Nephron (organoid): ENCODE data around the gene PRPF40B.
A peak's percentile ranks its signal among the peaks of the same experiment; 100 is the strongest.

Experiments
- H3K27ac Mint-ChIP-seq, 3 experiments: 2 replicates each; pipeline ENCODE4 v1.8.0; 2020; ENCODE audit warnings: mixed read lengths in 3 of 3, mild to moderate bottlenecking in 2 of 3, moderate library complexity in 1 of 3
- H3K27me3 Mint-ChIP-seq: 2 replicates; pipeline ENCODE4 v1.8.0; 2021; ENCODE audit warnings: low read depth, mild to moderate bottlenecking, moderate library complexity, mixed read lengths
- H3K36me3 Mint-ChIP-seq: 2 replicates; pipeline ENCODE4 v1.8.0; 2020; ENCODE audit warnings: low read depth, mixed read lengths
- H3K4me1 Mint-ChIP-seq: 2 replicates; pipeline ENCODE4 v1.8.0; 2020; ENCODE audit warnings: mixed read lengths
- H3K4me3 Mint-ChIP-seq, 3 experiments: 2 replicates each; pipeline ENCODE4 v1.8.0; 2020; ENCODE audit warnings: mild to moderate bottlenecking in 3 of 3, mixed read lengths in 3 of 3, moderate library complexity in 2 of 3
- H3K9me3 Mint-ChIP-seq: 2 replicates; pipeline ENCODE4 v1.8.0; 2020; ENCODE audit warnings: mixed read lengths
- TF ChIP-seq, protein P1 (sequence below), 3 experiments: fragments of 200-600 bp; sonication (generic); IDR thresholded peaks; one replicate each; pipeline ENCODE4 v1.5.0; 2021; ENCODE audit warnings: antibody characterized with exemption in 3 of 3; ENCODE audit not compliant: unreplicated experiment in 3 of 3

PRPF40B gene

DNA sequence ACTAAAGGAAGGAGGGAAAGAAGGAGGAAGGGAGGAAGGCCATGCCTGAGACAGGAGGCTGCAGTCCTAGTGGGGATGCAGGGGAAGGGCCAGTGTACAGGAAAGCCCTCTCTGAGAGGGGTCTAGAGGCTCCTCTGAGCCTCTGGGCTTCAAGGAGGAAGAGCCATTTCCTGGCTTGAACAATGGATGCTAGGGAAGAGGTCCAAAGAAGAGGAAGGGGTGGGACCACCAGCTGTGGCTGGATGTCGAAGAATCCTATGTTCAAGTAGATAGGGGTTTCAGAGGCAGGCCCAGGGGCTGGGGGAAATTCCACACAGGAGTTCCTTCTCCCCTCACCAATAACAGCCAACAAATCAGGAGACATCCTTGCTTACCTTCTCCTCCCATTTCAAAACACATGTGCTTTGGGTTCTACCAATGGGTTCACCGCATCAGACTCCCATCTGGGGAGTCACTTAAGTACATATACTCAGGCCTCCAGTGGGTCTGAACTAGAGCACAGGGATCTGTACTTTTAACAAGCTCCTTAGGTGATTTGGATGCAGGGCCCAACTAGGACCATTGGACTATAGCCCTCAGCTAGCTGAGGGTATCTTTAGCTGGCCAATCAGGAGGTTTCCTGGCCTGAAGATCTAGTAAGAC is 32.4 kb downstream of the PRPF40B start:
- H3K4me3 Mint-ChIP-seq = no peak overlapping the region
- no peaks in the 10 kb centered on the region for H3K27me3 Mint-ChIP-seq
- H3K4me1 Mint-ChIP-seq = peaks cover 4% of the 10 kb centered on the region
- H3K36me3 Mint-ChIP-seq = peaks cover 75% of the 10 kb centered on the region
- no peaks in the 10 kb centered on the region for H3K9me3 Mint-ChIP-seq
- TF ChIP-seq, protein P1, sequence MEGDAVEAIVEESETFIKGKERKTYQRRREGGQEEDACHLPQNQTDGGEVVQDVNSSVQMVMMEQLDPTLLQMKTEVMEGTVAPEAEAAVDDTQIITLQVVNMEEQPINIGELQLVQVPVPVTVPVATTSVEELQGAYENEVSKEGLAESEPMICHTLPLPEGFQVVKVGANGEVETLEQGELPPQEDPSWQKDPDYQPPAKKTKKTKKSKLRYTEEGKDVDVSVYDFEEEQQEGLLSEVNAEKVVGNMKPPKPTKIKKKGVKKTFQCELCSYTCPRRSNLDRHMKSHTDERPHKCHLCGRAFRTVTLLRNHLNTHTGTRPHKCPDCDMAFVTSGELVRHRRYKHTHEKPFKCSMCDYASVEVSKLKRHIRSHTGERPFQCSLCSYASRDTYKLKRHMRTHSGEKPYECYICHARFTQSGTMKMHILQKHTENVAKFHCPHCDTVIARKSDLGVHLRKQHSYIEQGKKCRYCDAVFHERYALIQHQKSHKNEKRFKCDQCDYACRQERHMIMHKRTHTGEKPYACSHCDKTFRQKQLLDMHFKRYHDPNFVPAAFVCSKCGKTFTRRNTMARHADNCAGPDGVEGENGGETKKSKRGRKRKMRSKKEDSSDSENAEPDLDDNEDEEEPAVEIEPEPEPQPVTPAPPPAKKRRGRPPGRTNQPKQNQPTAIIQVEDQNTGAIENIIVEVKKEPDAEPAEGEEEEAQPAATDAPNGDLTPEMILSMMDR (IDR thresholded peaks at IDR 0.05; ENCODE audit: unreplicated experiment in 3 of 3) = no peak
- H3K27ac Mint-ChIP-seq = peak overlapping the region in 2 of 3 experiments; percentile 14 to 60

DNA sequence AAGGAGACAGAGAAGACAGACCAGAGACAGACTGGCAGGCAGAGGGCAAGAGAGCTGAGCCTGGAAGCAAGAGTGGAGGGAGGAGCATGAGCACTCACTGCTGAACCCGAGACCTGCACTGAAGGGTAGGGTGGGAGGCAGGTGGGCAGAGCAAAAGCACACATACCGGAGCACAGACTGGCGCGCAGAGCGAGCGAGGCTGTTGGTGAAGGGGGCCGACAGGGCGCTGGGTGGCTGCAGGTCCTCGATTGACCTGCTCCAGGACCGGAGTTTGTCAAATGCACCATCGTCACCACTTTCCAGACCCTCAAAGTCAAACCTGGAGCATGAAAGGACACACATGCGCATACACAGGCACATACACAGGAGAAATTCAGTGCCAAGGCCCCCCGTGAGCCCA is 34.9 kb downstream of the PRPF40B start:
- TF ChIP-seq, protein P1 (IDR thresholded peaks at IDR 0.05; ENCODE audit: unreplicated experiment in 3 of 3) = no peak
- Mint-ChIP-seq H3K4me1 (peaks cover 19% of the 10 kb centered on the region), H3K27me3 (no peaks in the 10 kb centered on the region), H3K36me3 (peaks cover 72% of the 10 kb centered on the region), H3K9me3 (no peaks in the 10 kb centered on the region), H3K27ac (peak overlapping the region in 2 of 3 experiments; percentile 5 to 15), H3K4me3 (no peak overlapping the region)

DNA sequence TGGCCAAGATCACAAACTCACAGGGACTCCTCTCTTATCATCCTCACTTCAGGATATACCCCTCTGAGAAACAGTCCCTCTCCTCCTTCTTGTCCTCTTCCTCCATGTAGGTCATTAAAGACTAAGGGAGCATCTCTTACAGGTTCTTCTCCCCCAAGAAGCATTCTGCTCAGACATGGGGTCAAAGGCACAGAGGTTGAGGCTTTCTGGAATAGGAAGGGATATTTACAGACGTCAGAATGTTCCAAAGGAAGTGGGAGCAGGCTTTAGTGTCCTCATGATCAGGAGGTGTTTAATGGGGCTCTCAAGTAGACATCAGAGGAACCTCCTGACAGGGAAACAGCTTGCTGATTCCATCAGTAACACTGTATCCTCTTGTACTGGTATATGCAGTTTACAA is 36.4 kb downstream of the PRPF40B start:
- Mint-ChIP-seq H3K9me3 (no peaks in the 10 kb centered on the region), H3K4me3 (no peak overlapping the region), H3K27me3 (no peaks in the 10 kb centered on the region), H3K27ac (no peak overlapping the region), H3K36me3 (peaks cover 61% of the 10 kb centered on the region), H3K4me1 (peaks cover 27% of the 10 kb centered on the region)
- TF ChIP-seq, protein P1 (IDR thresholded peaks at IDR 0.05; ENCODE audit: unreplicated experiment in 3 of 3) = no peak

DNA sequence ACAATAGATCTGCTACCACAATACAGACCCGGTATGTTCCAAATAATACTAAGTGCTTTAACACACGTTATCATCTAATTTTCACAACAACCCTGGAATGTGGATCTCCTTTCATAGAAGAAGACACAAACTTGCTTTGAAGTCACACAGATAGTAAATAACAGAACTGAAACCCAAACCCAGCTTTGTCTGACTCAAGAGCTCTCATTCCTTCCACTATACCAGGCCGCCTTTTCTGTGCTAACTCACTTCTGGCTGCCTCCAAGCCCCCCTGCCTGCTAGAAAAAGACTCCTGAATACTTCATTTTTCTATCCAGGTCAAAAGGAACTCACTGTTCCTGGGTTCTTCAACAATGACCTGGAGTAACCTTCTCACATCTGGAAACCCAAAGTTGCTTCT is 37.8 kb downstream of the PRPF40B start:
- TF ChIP-seq, protein P1 (IDR thresholded peaks at IDR 0.05; ENCODE audit: unreplicated experiment in 3 of 3) = no peak
- H3K4me3 Mint-ChIP-seq = no peak overlapping the region
- H3K9me3 Mint-ChIP-seq = no peaks in the 10 kb centered on the region
- peaks cover 52% of the 10 kb centered on the region for H3K36me3 Mint-ChIP-seq
- no peaks in the 10 kb centered on the region for H3K27me3 Mint-ChIP-seq
- peak overlapping the region; percentile 98 to 99 (median 99) for H3K27ac Mint-ChIP-seq
- H3K4me1 Mint-ChIP-seq = peaks cover 40% of the 10 kb centered on the region

DNA sequence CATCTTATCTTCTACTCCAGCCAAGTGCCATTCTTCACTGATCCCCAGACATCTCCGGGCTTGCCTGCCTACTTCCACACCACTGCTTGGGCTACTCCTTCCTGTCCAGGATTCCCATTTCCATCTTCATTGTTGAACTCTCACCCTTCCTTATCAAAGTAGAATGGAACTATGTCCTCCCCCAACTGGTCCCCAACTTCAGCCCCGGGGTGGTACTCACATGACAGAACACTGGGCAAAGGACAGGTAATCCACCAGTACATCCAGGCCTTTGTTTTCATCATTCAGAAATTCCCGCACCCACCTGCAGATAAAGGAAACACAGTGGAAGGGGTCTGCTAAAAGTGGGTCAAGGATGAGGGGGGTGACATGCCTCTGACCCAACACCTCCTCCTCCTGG is 38.4 kb downstream of the PRPF40B start:
- Mint-ChIP-seq H3K27ac (peak overlapping the region; percentile 98 to 99 (median 99)), H3K4me1 (peaks cover 41% of the 10 kb centered on the region), H3K9me3 (no peaks in the 10 kb centered on the region), H3K27me3 (no peaks in the 10 kb centered on the region), H3K36me3 (peaks cover 48% of the 10 kb centered on the region), H3K4me3 (no peak overlapping the region)
- TF ChIP-seq, protein P1 (IDR thresholded peaks at IDR 0.05; ENCODE audit: unreplicated experiment in 3 of 3) = no peak
